ENCODE data around the gene SPSB3.

DNA sequence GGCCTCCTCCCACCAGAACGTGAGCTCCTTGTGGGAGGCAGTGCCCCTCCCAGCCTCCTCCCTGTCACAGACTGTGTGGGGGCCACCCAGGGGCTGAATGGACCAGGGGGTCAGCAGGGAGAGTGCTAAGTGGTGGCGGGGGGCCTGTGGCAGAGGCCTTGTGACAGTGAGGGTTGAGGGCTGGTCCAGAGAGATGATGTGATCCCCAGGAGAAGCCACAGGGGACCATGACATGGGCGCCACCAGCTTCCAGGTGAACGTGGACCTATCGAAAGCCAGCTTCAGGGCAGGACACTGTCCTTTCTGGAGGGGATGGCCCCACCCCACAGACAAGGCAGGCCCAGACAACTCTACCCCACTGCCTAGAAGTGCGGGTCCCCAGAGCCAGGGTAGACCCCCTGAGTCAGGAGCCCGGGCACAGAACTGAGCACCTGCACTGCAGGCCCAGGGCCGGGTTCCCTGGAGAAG is 3.1 kb downstream of the SPSB3 start:
- TF ChIP-seq, protein P1, sequence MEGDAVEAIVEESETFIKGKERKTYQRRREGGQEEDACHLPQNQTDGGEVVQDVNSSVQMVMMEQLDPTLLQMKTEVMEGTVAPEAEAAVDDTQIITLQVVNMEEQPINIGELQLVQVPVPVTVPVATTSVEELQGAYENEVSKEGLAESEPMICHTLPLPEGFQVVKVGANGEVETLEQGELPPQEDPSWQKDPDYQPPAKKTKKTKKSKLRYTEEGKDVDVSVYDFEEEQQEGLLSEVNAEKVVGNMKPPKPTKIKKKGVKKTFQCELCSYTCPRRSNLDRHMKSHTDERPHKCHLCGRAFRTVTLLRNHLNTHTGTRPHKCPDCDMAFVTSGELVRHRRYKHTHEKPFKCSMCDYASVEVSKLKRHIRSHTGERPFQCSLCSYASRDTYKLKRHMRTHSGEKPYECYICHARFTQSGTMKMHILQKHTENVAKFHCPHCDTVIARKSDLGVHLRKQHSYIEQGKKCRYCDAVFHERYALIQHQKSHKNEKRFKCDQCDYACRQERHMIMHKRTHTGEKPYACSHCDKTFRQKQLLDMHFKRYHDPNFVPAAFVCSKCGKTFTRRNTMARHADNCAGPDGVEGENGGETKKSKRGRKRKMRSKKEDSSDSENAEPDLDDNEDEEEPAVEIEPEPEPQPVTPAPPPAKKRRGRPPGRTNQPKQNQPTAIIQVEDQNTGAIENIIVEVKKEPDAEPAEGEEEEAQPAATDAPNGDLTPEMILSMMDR (IDR thresholded peaks at IDR 0.05 in 8 of 11, conservative IDR thresholded peaks at IDR 0.05 in 3 of 11) = no peak
- TF ChIP-seq POLR2A (IDR thresholded peaks at IDR 0.05) = no peak
